ENCODE results near the gene APOL4. TPM values are rescaled to one million over a fixed set of nuclear protein-coding genes. Genes with fewer than 3 reads are reported as not detected.

Gene APOL4
- total RNA-seq, 1 donor from 2014 or later, result not detected

- Histone ChIP-seq H2AFZ (ENCODE audit: low read depth, low read length) (no peak overlapping the region), H3K79me2 (ENCODE audit: insufficient read depth, low read length) (no peaks in the 10 kb centered on the region), H3K27ac (ENCODE audit: low read depth, low read length) (no peak overlapping the region), H4K20me1 (ENCODE audit: insufficient read depth, low read length) (no peaks in the 10 kb centered on the region), H3K4me3 (ENCODE audit: insufficient read depth, low read depth, low read length) (no peak overlapping the region), H3K4me1 (ENCODE audit: insufficient read depth, low read length) (peaks cover 3% of the 10 kb centered on the region), H3K36me3 (ENCODE audit: insufficient read depth, low read length) (no peaks in the 10 kb centered on the region), H3K9me3 (ENCODE audit: insufficient read depth, low read depth, low read length) (no peaks in the 10 kb centered on the region), H3K4me2 (ENCODE audit: low read length) (no peak overlapping the region), H3K9ac (ENCODE audit: low read length) (no peak overlapping the region), H3K27me3 (ENCODE audit: insufficient read depth, low read length) (no peaks in the 10 kb centered on the region)
- no peaks in the 10 kb centered on the region for H3K27me3 Mint-ChIP-seq (ENCODE audit: low read depth, unreplicated experiment)
- H3K27ac Mint-ChIP-seq (ENCODE audit: unreplicated experiment), result peak overlapping the region; percentile 12
- FAIRE-seq (peak; percentile 75), DNase-seq (ENCODE audit: low read depth) (peak; percentile 66)
- peaks cover 7% of the 10 kb centered on the region for H3K9me3 Mint-ChIP-seq (ENCODE audit: unreplicated experiment)
- peak overlapping the region; percentile 54 for H3K4me3 Mint-ChIP-seq (ENCODE audit: unreplicated experiment)
- H3K4me1 Mint-ChIP-seq (ENCODE audit: low read depth, unreplicated experiment), result peaks cover 6% of the 10 kb centered on the region
- no peak for TF ChIP-seq EZH2 (IDR thresholded peaks at IDR 0.05; ENCODE audit: insufficient read depth, low read length)
- TF ChIP-seq CTCF (IDR thresholded peaks at IDR 0.05; ENCODE audit: insufficient read depth, low read depth, low read length), result no peak
- peaks cover 3% of the 10 kb centered on the region for H3K36me3 Mint-ChIP-seq (ENCODE audit: low read depth, unreplicated experiment)
Observed at GRCh38 chr22:36244522-36245391, 43.1 kb upstream of the APOL4 start.

GRCh38 chr22:36243986-36244385 lies 42.4 kb upstream of the APOL4 start:
- Histone ChIP-seq H4K20me1 (ENCODE audit: insufficient read depth, low read length) (no peaks in the 10 kb centered on the region), H3K79me2 (ENCODE audit: insufficient read depth, low read length) (no peaks in the 10 kb centered on the region), H3K4me2 (ENCODE audit: low read length) (no peak overlapping the region), H3K27ac (ENCODE audit: low read depth, low read length) (no peak overlapping the region), H3K36me3 (ENCODE audit: insufficient read depth, low read length) (no peaks in the 10 kb centered on the region), H3K27me3 (ENCODE audit: insufficient read depth, low read length) (no peaks in the 10 kb centered on the region), H3K9me3 (ENCODE audit: insufficient read depth, low read depth, low read length) (no peaks in the 10 kb centered on the region), H2AFZ (ENCODE audit: low read depth, low read length) (no peak overlapping the region), H3K9ac (ENCODE audit: low read length) (no peak overlapping the region), H3K4me3 (ENCODE audit: insufficient read depth, low read depth, low read length) (no peak overlapping the region), H3K4me1 (ENCODE audit: insufficient read depth, low read length) (peaks cover 7% of the 10 kb centered on the region)
- H3K4me3 Mint-ChIP-seq (ENCODE audit: unreplicated experiment), result no peak overlapping the region
- H3K9me3 Mint-ChIP-seq (ENCODE audit: unreplicated experiment), result peaks cover 7% of the 10 kb centered on the region
- DNase-seq (ENCODE audit: low read depth), result no peak
- peaks cover 13% of the 10 kb centered on the region for H3K4me1 Mint-ChIP-seq (ENCODE audit: low read depth, unreplicated experiment)
- H3K36me3 Mint-ChIP-seq (ENCODE audit: low read depth, unreplicated experiment), result peaks cover 3% of the 10 kb centered on the region
- H3K27ac Mint-ChIP-seq (ENCODE audit: unreplicated experiment), result no peak overlapping the region
- no peak for FAIRE-seq
- TF ChIP-seq CTCF (IDR thresholded peaks at IDR 0.05; ENCODE audit: insufficient read depth, low read depth, low read length) (no peak), EZH2 (IDR thresholded peaks at IDR 0.05; ENCODE audit: insufficient read depth, low read length) (no peak)
- no peaks in the 10 kb centered on the region for H3K27me3 Mint-ChIP-seq (ENCODE audit: low read depth, unreplicated experiment)

Measured in astrocyte (in vitro differentiated cells and primary cell).